ENCODE results near the gene KCNG4.

DNA sequence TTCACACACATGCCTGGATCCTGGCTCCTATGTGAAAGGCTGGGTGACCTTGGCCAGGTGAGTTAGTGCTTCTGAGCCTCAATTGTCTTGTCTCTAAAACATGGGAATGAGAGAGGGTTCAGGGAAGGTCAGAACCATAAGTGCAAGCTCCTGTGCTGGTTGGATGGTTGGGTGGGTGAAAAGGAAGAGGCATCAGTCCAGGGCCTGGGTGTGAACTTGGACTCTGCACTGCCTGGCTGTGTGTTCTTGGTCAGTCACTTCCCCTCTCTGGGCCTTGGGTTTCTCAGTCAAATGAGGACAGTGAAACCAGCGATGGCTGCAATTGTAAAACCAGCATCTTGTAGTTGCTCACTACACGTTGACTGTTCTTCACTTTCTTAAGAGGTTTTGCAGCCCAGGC, 643 bp upstream of the KCNG4 start:
- no peak for TF ChIP-seq CTCF (IDR thresholded peaks at IDR 0.05)
- TF ChIP-seq POLR2AphosphoS5 (IDR thresholded peaks at IDR 0.05) = no peak
- TF ChIP-seq POLR2A (IDR thresholded peaks at IDR 0.05) = no peak
